HCT116 (cell line): ENCODE results near the gene CFAP126. TPM values are rescaled to one million over a fixed set of nuclear protein-coding genes. Genes with fewer than 3 reads are reported as not detected.

Source experiments
- ATAC-seq: fragments of 200-7000 bp; cut with Tn5 transposase; 2 replicates; pipeline ENCODE4 v1.9.1; 2020; ENCODE audit warnings: mild to moderate bottlenecking, moderate library complexity
- BruUV-seq: library from RNA; stranded (reverse); fragments of 400-500 nt; replicated peaks from 2 replicates; lab custom pipeline; 2021; lab: Mats Ljungman, UMichigan
- CTCF ChIA-PET: fragments of 300-600 bp; sonication (Branson Sonifier 250); formaldehyde crosslinking; loops from one replicate; lab custom pipeline; 2021; ENCODE audit warnings: antibody characterized with exemption; lab: Charles Lee
- POLR2A ChIA-PET: fragments of 300-600, 350-600 bp; sonication (Branson Sonifier 250); formaldehyde crosslinking; loops from one replicate; lab custom pipeline; 2021; ENCODE audit warnings: antibody characterized with exemption; lab: Charles Lee
- RAD21 ChIA-PET, 2 experiments: fragments of 300-600 bp; sonication (Branson Sonifier 250); formaldehyde crosslinking; loops; one replicate each; lab custom pipeline; 2023; ENCODE audit warnings: low total read pairs in 2 of 2; ENCODE audit not compliant: uncharacterized antibody in 2 of 2, unreplicated experiment in 2 of 2, low non-redundant PET in 1 of 2; lab: Charles Lee
- DNase-seq: peaks from one replicate; pipeline ENCODE4 v3.0.0-alpha.2; 2010; ENCODE audit warnings: low read depth, low spot score
- H2AFZ ChIP-seq: fragments of 200-600 bp; shearing (Covaris generic), sonication (generic); 2 replicates; pipeline ENCODE4 v1.6.1; 2017; ENCODE audit warnings: low read depth, mixed run types, mixed read lengths, antibody characterized with exemption, low read length; ENCODE audit not compliant: poor library complexity, severe bottlenecking
- H3K27ac ChIP-seq: 2 replicates; pipeline ENCODE4 v1.5.1; 2012; ENCODE audit warnings: low read depth, low read length
- H3K27me3 ChIP-seq: fragments of 200-600 bp; sonication (generic); 2 replicates; pipeline ENCODE4 v1.6.1; 2016; ENCODE audit warnings: mixed run types, low read length, mixed read lengths; ENCODE audit not compliant: insufficient read depth
- H3K36me3 ChIP-seq, 2 experiments: fragments of 200-500 bp in 1 of 2; fragments of 200-600 bp in 1 of 2; sonication (Bioruptor generic) in 1 of 2; sonication (generic) in 1 of 2; 2 replicates each; pipeline versions ENCODE4 v1.5.1 to v1.6.1; 2014 to 2016; ENCODE audit warnings: low read length in 2 of 2, inconsistent platforms in 1 of 2, mixed read lengths in 1 of 2, mixed run types in 1 of 2; ENCODE audit not compliant: insufficient read depth in 2 of 2, control insufficient read depth in 1 of 2
- H3K4me1 ChIP-seq, 2 experiments: fragments of 200-600 bp in 1 of 2; sonication (generic) in 1 of 2; 2 replicates each; pipeline versions ENCODE4 v1.5.1 to v1.6.1; 2012 to 2017; ENCODE audit warnings: low read length in 2 of 2, inconsistent platforms in 1 of 2, mild to moderate bottlenecking in 1 of 2, mixed read lengths in 1 of 2, mixed run types in 1 of 2, moderate library complexity in 1 of 2; ENCODE audit not compliant: insufficient read depth in 2 of 2, control insufficient read depth in 1 of 2
- H3K4me2 ChIP-seq: fragments of 200-600 bp; sonication (generic); 2 replicates; pipeline ENCODE4 v1.6.1; 2017; ENCODE audit warnings: mixed run types, low read length, mixed read lengths
- H3K4me3 ChIP-seq, 2 experiments: fragments of 200-600 bp in 1 of 2; sonication (generic) in 1 of 2; replicated peaks in 1 of 2; 2 replicates each; pipeline ENCODE4 v1.5.1; 2011 to 2016; ENCODE audit warnings: low read length in 2 of 2, control low read depth in 1 of 2, low read depth in 1 of 2, mild to moderate bottlenecking in 1 of 2, mixed read lengths in 1 of 2, mixed run types in 1 of 2
- H3K79me2 ChIP-seq: fragments of 200-600 bp; sonication (generic); 2 replicates; pipeline ENCODE4 v1.6.1; 2017; ENCODE audit warnings: mild to moderate bottlenecking, mixed run types, low read length, moderate library complexity, mixed read lengths; ENCODE audit not compliant: insufficient read depth
- H3K9ac ChIP-seq: fragments of 200-600 bp; sonication (generic); 2 replicates; pipeline ENCODE4 v1.6.1; 2016; ENCODE audit warnings: low read length, mixed read lengths
- H3K9me2 ChIP-seq: fragments of 200-600 bp; sonication (generic), shearing (Covaris generic); 2 replicates; pipeline ENCODE4 v1.6.1; 2017; ENCODE audit warnings: mixed run types, mild to moderate bottlenecking, moderate library complexity; ENCODE audit not compliant: insufficient read depth
- H3K9me3 ChIP-seq, 2 experiments: fragments of 200-500 bp in 1 of 2; fragments of 200-600 bp in 1 of 2; sonication (Bioruptor generic) in 1 of 2; sonication (generic) in 1 of 2; 2 replicates each; pipeline ENCODE4 v1.6.1; 2014 to 2017; ENCODE audit warnings: low read length in 2 of 2, mixed read lengths in 2 of 2, inconsistent platforms in 1 of 2, low read depth in 1 of 2, mild to moderate bottlenecking in 1 of 2, mixed run types in 1 of 2, moderate library complexity in 1 of 2; ENCODE audit not compliant: control insufficient read depth in 1 of 2, insufficient read depth in 1 of 2
- H4K20me1 ChIP-seq: fragments of 200-600 bp; sonication (generic), shearing (Covaris generic); 2 replicates; pipeline ENCODE4 v1.6.1; 2017; ENCODE audit warnings: mixed run types, mild to moderate bottlenecking, moderate library complexity; ENCODE audit not compliant: insufficient read depth
- ELF1 ChIP-seq: IDR thresholded peaks from 2 replicates; pipeline ENCODE4 v1.6.1; 2012; ENCODE audit warnings: low read depth, borderline replicate concordance
- POLR2AphosphoS5 ChIP-seq: IDR thresholded peaks from 2 replicates; pipeline ENCODE4 v1.6.1; 2011; ENCODE audit warnings: mild to moderate bottlenecking, low read depth, low read length, moderate library complexity
- RAD21 ChIP-seq: IDR thresholded peaks from 2 replicates; pipeline ENCODE4 v1.6.1; 2012; ENCODE audit warnings: low read depth, mild to moderate bottlenecking
- REST ChIP-seq: IDR thresholded peaks from 2 replicates; pipeline ENCODE4 v1.6.1; 2012; ENCODE audit warnings: low read depth
- TCF7L2 ChIP-seq: IDR thresholded peaks from 2 replicates; pipeline ENCODE4 v1.7.0; 2011; ENCODE audit warnings: borderline replicate concordance, inconsistent platforms; ENCODE audit not compliant: insufficient read depth, insufficient read length; ENCODE audit errors: extremely low read depth
- YY1 ChIP-seq: IDR thresholded peaks from 2 replicates; pipeline ENCODE4 v1.6.1; 2011; ENCODE audit warnings: low read length, low read depth, moderate library complexity, mild to moderate bottlenecking; ENCODE audit not compliant: insufficient replicate concordance; ENCODE audit errors: extremely low read depth
- intact Hi-C: fragments of 100-400 bp; cut with micrococcal nuclease; formaldehyde crosslinking; loops from 2 replicates; pipeline ENCODE4 v1.10.0; 2022
- total RNA-seq: library from RNA; stranded (reverse); gene quantifications from one replicate; pipeline ENCODE4 v1.2.1, GENCODE V29; 2021; ENCODE audit not compliant: unreplicated experiment

Gene CFAP126
- total RNA-seq, 1 experiment from 2014 or later = not detected

DNA sequence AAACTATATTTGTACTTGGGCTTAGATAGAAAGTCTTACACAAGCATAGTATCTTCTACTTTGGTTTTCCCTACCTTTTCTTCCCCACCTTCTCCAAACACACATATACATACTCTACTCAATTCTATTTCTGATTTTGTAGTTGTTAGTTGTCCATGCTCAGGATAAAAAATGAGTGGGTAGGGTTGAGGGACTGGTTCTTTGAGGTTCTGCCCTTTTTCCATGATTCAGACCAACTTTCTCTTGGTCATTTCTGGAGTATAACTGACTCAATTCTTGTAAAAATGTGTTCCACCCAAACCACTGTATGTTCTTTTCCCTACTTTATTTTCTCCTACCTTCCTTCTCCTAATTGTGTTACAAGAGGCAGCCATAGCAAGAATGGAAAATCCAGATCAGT lies 3.3 kb downstream of the CFAP126 start:
- no TSS peak for BruUV-seq
- DNase-seq (no peak), ATAC-seq (no peak)
- no peak overlapping the region for H3K27ac ChIP-seq
- no peaks in the 10 kb centered on the region for H3K79me2 ChIP-seq
- no peaks in the 10 kb centered on the region for H4K20me1 ChIP-seq
- no peaks in the 10 kb centered on the region for H3K27me3 ChIP-seq
- H3K4me1 ChIP-seq = peaks cover 2 to 4% of the 10 kb centered on the region in 2 experiments; a peak in 3 of 4 replicates
- H3K4me3 ChIP-seq = no peak overlapping the region
- no peak overlapping the region for H3K4me2 ChIP-seq
- no peak for TF ChIP-seq ELF1
- no peak for TF ChIP-seq RAD21
- no peak for TF ChIP-seq REST
- no peak for TF ChIP-seq TCF7L2
- no peak for TF ChIP-seq POLR2AphosphoS5
- TF ChIP-seq YY1 = no peak
- H2AFZ ChIP-seq = no peak overlapping the region
- no peaks in the 10 kb centered on the region for H3K9me2 ChIP-seq
- POLR2A ChIA-PET = no interaction called here
- intact Hi-C loops = no loop called here
- H3K9me3 ChIP-seq = no peaks in the 10 kb centered on the region
- no peak overlapping the region for H3K9ac ChIP-seq
- RAD21 ChIA-PET = no interaction called here
- peaks cover 8 to 13% of the 10 kb centered on the region in 2 experiments; a peak in 3 of 4 replicates for H3K36me3 ChIP-seq
- CTCF ChIA-PET = no interaction called here
